ENCODE data around the gene LDLRAD3.

LDLRAD3 gene

DNA sequence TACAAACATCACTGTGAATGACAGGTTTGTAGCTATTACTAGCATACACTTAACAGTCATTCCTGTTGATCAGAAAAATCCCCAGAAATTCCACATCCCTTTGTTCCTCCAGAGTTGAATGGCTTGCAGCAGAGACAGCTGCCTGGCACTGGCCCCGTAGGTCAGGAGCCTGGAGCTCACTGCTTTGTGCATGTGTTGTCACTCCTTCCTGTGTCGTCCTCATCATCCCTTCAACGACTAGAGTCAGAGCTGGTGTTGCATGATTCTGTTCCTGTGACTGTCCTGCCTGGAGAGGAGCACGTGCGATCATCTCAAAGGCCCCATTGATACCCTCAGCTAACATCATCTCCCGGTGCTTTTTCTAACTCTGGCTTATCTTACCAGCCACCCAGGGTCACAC lies 58.3 kb downstream of the LDLRAD3 start:
- H4K20me1 ChIP-seq (ENCODE audit: insufficient read depth, low read length) = no peaks in the 10 kb centered on the region
- no peak overlapping the region for H3K27ac ChIP-seq (ENCODE audit: low read length)
- no peaks in the 10 kb centered on the region for H3K36me3 ChIP-seq (ENCODE audit: insufficient read depth, low read length)
- H3K79me2 ChIP-seq (ENCODE audit: insufficient read depth, low read length) = no peaks in the 10 kb centered on the region
- TF ChIP-seq, protein P1, sequence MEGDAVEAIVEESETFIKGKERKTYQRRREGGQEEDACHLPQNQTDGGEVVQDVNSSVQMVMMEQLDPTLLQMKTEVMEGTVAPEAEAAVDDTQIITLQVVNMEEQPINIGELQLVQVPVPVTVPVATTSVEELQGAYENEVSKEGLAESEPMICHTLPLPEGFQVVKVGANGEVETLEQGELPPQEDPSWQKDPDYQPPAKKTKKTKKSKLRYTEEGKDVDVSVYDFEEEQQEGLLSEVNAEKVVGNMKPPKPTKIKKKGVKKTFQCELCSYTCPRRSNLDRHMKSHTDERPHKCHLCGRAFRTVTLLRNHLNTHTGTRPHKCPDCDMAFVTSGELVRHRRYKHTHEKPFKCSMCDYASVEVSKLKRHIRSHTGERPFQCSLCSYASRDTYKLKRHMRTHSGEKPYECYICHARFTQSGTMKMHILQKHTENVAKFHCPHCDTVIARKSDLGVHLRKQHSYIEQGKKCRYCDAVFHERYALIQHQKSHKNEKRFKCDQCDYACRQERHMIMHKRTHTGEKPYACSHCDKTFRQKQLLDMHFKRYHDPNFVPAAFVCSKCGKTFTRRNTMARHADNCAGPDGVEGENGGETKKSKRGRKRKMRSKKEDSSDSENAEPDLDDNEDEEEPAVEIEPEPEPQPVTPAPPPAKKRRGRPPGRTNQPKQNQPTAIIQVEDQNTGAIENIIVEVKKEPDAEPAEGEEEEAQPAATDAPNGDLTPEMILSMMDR (IDR thresholded peaks at IDR 0.05; ENCODE audit: borderline replicate concordance, extremely low read depth, low read length, poor library complexity, severe bottlenecking) = no peak
- TF ChIP-seq EZH2 (IDR thresholded peaks at IDR 0.05; ENCODE audit: borderline replicate concordance, low read depth, low read length, severe bottlenecking) = no peak
- no peak overlapping the region for H3K4me3 ChIP-seq (ENCODE audit: low read depth in 1 of 2, low read length in 2 of 2)
- H3K9me3 ChIP-seq (ENCODE audit: insufficient read depth, low read length, severe bottlenecking) = peaks cover 6% of the 10 kb centered on the region
- no peak overlapping the region for H2AFZ ChIP-seq (ENCODE audit: low read depth, low read length)
- H3K4me2 ChIP-seq (ENCODE audit: insufficient read depth, low read length) = no peak overlapping the region
- ATAC-seq (ENCODE audit: insufficient read depth, low read depth) (no peak), DNase-seq (no peak)
- H3K27me3 ChIP-seq (ENCODE audit: insufficient read depth, low read length, poor library complexity) = no peaks in the 10 kb centered on the region
- H3K9ac ChIP-seq (ENCODE audit: low read depth, low read length) = no peak overlapping the region
- H3K4me1 ChIP-seq (ENCODE audit: insufficient read depth, low read length) = no peaks in the 10 kb centered on the region

DNA sequence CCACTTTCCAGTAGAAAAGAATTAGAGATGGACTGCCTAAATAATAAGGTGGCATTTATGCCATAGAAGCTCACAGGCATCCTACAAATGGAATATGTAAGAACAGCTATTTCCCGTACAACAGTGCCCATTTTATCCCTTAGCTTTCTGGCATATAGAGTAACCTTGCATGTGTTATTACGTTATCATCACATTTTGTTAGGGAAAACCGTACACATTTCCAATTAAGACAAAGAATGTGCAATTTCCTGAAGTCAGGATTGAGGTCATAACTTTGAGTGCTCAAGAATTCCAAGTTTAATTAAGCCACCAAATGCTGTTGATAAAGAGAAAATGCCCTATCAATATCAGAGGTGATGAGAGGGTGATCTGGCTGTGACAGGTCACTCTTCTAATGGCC lies 58.9 kb downstream of the LDLRAD3 start:
- Histone ChIP-seq H2AFZ (ENCODE audit: low read depth, low read length) (no peak overlapping the region), H3K4me3 (ENCODE audit: low read depth in 1 of 2, low read length in 2 of 2) (no peak overlapping the region), H3K9ac (ENCODE audit: low read depth, low read length) (no peak overlapping the region), H3K36me3 (ENCODE audit: insufficient read depth, low read length) (no peaks in the 10 kb centered on the region), H3K79me2 (ENCODE audit: insufficient read depth, low read length) (no peaks in the 10 kb centered on the region), H3K27me3 (ENCODE audit: insufficient read depth, low read length, poor library complexity) (no peaks in the 10 kb centered on the region), H3K9me3 (ENCODE audit: insufficient read depth, low read length, severe bottlenecking) (peaks cover 6% of the 10 kb centered on the region), H3K27ac (ENCODE audit: low read length) (no peak overlapping the region), H3K4me1 (ENCODE audit: insufficient read depth, low read length) (no peaks in the 10 kb centered on the region), H4K20me1 (ENCODE audit: insufficient read depth, low read length) (no peaks in the 10 kb centered on the region), H3K4me2 (ENCODE audit: insufficient read depth, low read length) (no peak overlapping the region)
- ATAC-seq (ENCODE audit: insufficient read depth, low read depth) (no peak), DNase-seq (no peak)
- TF ChIP-seq, protein P1 (IDR thresholded peaks at IDR 0.05; ENCODE audit: borderline replicate concordance, extremely low read depth, low read length, poor library complexity, severe bottlenecking) = no peak
- TF ChIP-seq EZH2 (IDR thresholded peaks at IDR 0.05; ENCODE audit: borderline replicate concordance, low read depth, low read length, severe bottlenecking) = no peak

DNA sequence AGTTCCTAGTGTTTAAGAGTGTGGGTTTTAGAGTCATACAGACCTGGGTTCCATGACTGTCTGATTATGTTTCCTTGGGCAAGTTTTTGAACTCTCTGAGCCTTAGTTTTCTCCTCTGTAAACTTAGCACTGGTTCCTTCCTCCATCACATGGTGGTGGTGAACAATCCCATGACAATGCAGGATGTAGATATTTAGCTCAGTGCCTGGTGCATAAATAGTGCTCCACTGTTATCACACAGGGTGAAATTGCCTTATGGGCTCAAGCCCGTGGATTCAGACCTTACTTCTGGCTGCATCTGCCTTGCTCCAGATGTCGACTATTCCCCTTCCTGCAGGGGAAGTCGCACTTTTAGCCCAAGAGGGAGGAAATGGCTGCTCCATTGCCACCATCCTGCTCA lies 62.7 kb downstream of the LDLRAD3 start:
- no peak for DNase-seq
- no peaks in the 10 kb centered on the region for H3K27me3 ChIP-seq (ENCODE audit: insufficient read depth, low read length, poor library complexity)
- no peak overlapping the region for H3K27ac ChIP-seq (ENCODE audit: low read length)
- H4K20me1 ChIP-seq (ENCODE audit: insufficient read depth, low read length) = no peaks in the 10 kb centered on the region
- no peak overlapping the region for H3K4me3 ChIP-seq (ENCODE audit: low read depth in 1 of 2, low read length in 2 of 2)
- H3K9ac ChIP-seq (ENCODE audit: low read depth, low read length) = no peak overlapping the region
- no peak for TF ChIP-seq EZH2 (IDR thresholded peaks at IDR 0.05; ENCODE audit: borderline replicate concordance, low read depth, low read length, severe bottlenecking)
- H3K4me2 ChIP-seq (ENCODE audit: insufficient read depth, low read length) = no peak overlapping the region
- H3K9me3 ChIP-seq (ENCODE audit: insufficient read depth, low read length, severe bottlenecking) = peaks cover 6% of the 10 kb centered on the region
- H3K4me1 ChIP-seq (ENCODE audit: insufficient read depth, low read length) = no peaks in the 10 kb centered on the region
- H2AFZ ChIP-seq (ENCODE audit: low read depth, low read length) = no peak overlapping the region
- H3K36me3 ChIP-seq (ENCODE audit: insufficient read depth, low read length) = no peaks in the 10 kb centered on the region
- H3K79me2 ChIP-seq (ENCODE audit: insufficient read depth, low read length) = no peaks in the 10 kb centered on the region
- ATAC-seq (ENCODE audit: insufficient read depth, low read depth) = no peak

DNA sequence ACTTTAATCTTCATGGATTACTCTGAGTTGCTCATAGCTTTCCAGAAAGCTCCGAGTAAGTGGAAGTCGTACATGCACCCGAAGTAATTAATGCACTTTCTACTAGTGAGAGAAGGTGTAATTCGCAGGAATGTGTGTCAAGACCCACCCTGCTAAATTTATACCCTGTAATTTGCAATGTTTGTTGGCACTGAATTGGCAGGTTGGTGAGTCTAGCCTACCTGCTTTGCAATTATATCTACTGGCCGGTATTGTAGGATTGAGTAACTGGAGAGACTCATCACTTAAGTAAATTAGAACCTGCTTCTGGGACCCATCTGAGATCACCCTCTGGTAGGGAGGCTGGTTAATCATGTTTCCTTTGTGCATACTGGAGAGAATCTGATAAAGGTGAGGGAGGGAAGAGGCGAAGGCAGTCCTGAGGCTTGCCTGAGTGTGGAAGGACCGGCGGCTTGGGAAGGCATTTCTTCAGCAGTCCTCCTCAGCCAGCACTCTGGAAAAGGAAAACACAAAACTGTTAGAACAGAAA lies 63.3 kb downstream of the LDLRAD3 start:
- Histone ChIP-seq H2AFZ (ENCODE audit: low read depth, low read length) (no peak overlapping the region), H3K4me3 (ENCODE audit: low read depth in 1 of 2, low read length in 2 of 2) (no peak overlapping the region), H3K4me2 (ENCODE audit: insufficient read depth, low read length) (no peak overlapping the region), H3K27me3 (ENCODE audit: insufficient read depth, low read length, poor library complexity) (no peaks in the 10 kb centered on the region), H3K4me1 (ENCODE audit: insufficient read depth, low read length) (no peaks in the 10 kb centered on the region), H3K36me3 (ENCODE audit: insufficient read depth, low read length) (no peaks in the 10 kb centered on the region), H3K79me2 (ENCODE audit: insufficient read depth, low read length) (no peaks in the 10 kb centered on the region), H3K27ac (ENCODE audit: low read length) (no peak overlapping the region), H3K9ac (ENCODE audit: low read depth, low read length) (no peak overlapping the region), H3K9me3 (ENCODE audit: insufficient read depth, low read length, severe bottlenecking) (peaks cover 6% of the 10 kb centered on the region), H4K20me1 (ENCODE audit: insufficient read depth, low read length) (no peaks in the 10 kb centered on the region)
- no peak for TF ChIP-seq EZH2 (IDR thresholded peaks at IDR 0.05; ENCODE audit: borderline replicate concordance, low read depth, low read length, severe bottlenecking)
- TF ChIP-seq, protein P1 (IDR thresholded peaks at IDR 0.05; ENCODE audit: borderline replicate concordance, extremely low read depth, low read length, poor library complexity, severe bottlenecking) = no peak
- no peak for DNase-seq
- ATAC-seq (ENCODE audit: insufficient read depth, low read depth) = no peak

All from DND-41 (cell line).